Measurements from ENCODE around the gene ARHGAP9. TPM values are rescaled to one million over a fixed set of nuclear protein-coding genes. Genes with fewer than 3 reads are reported as not detected.
"Not testable (repeated sequence)": the region's sequence is repeated elsewhere in the genome, so short reads cannot be mapped to it uniquely, and the experiment has no call there.

Gene ARHGAP9
- total and polyA plus RNA-seq, 8 donors: 2.3 to 28.1 (median 6.7) TPM; not detected in 1

DNA sequence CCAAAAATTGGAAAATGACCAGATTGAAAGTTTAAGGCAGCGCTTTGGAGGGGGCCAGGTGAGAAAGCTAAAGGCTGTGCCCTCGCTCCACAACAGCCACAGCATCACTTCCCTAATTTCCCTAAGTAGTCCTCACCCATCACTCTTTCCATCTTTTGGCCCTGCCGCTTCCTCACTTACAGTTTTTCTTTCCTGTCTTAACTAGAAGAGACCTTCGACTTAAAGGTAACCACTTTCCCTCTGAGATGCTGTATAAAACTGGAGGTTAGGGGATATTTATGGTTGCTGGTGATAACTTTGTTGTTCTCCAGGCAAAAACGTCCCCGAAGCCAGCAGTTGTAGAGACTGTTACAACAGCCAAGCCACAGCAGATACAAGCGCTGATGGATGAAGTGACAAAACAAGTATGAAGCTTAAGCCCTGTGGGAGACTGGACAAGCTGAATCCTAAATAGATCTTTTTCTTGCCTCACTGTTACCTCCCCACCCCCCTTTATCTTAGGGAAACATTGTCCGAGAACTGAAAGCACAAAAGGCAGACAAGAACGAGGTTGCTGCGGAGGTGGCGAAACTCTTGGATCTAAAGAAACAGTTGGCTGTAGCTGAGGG lies 36.4 kb upstream of the ARHGAP9 start:
- intact Hi-C loops (cut with DNase I; ENCODE audit: low total_unique reads): no loop called here
- DNase-seq: no peak
- WGBS, 5 donors: 69 to 80% (median 72%) methylated on average over 11 of the region's 11 CpGs
- TF ChIP-seq EP300 (IDR thresholded peaks at IDR 0.05) (no peak), CTCF (IDR thresholded peaks at IDR 0.05) (no peak), POLR2A (IDR thresholded peaks at IDR 0.05) (no peak), POLR2AphosphoS5 (IDR thresholded peaks at IDR 0.05) (no peak)
- peaks cover 68 to 73% (median 70%) of the 10 kb centered on the region in 4 donors for H3K36me3 ChIP-seq
- no peaks in the 10 kb centered on the region for H3K27me3 ChIP-seq
- H3K4me1 ChIP-seq: peaks cover 25 to 61% (median 46%) of the 10 kb centered on the region in 4 donors
- no peak overlapping the region for H3K4me3 ChIP-seq
- peak overlapping the region in 3 of 5 donors; percentile 1 to 99 (median 99) for H3K27ac ChIP-seq
- no peaks in the 10 kb centered on the region for H3K9me3 ChIP-seq

DNA sequence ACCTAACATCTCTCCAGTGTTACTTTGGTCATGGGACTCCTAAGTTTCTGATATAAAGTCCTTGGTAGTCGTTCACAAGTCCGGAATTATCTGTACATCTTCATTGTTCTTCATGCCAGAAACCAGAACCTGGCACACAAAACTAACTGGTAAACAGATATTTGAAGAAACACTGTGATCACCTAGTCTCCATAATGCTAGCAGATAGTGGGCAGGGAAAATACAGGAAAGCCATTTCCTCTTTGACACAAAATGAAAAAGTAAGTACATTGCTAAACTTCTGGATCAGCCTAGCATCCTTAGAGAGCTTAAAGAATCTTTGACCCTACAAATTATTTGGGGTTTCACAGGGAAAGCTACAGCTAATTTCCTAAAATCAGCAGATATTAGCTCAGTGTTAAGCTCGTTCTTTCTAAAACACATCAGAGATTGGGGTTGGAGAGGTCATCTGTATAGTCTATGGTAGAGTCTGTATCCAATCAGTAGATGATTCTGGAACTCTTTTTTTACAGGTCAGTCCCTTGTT lies 35.8 kb upstream of the ARHGAP9 start:
- intact Hi-C loops (cut with DNase I; ENCODE audit: low total_unique reads): no loop called here
- Histone ChIP-seq H3K27ac (peak overlapping the region in 2 of 5 donors; percentile 34 to 99), H3K4me1 (peaks cover 22 to 57% (median 43%) of the 10 kb centered on the region in 4 donors), H3K9me3 (no peaks in the 10 kb centered on the region), H3K27me3 (no peaks in the 10 kb centered on the region), H3K4me3 (no peak overlapping the region), H3K36me3 (peaks cover 74 to 79% (median 76%) of the 10 kb centered on the region in 4 donors)
- TF ChIP-seq POLR2A (IDR thresholded peaks at IDR 0.05): no peak
- TF ChIP-seq POLR2AphosphoS5 (IDR thresholded peaks at IDR 0.05): no peak
- TF ChIP-seq CTCF (IDR thresholded peaks at IDR 0.05): no peak
- no peak for TF ChIP-seq EP300 (IDR thresholded peaks at IDR 0.05)
- no peak for DNase-seq
- WGBS, 5 donors: 37 to 72% (median 56%) methylated on average over 3 of the region's 3 CpGs

- H3K36me3 ChIP-seq: peaks cover 75 to 85% (median 82%) of the 10 kb centered on the region in 4 donors
- H3K4me1 ChIP-seq: peaks cover 22 to 57% (median 41%) of the 10 kb centered on the region in 4 donors
- DNase-seq: no peak
- H3K4me3 ChIP-seq: no peak overlapping the region
- H3K27ac ChIP-seq: peak overlapping the region in 2 of 5 donors; percentile 34 to 99
- intact Hi-C loops (cut with DNase I; ENCODE audit: low total_unique reads): no loop called here
- no peak for TF ChIP-seq CTCF (IDR thresholded peaks at IDR 0.05)
- TF ChIP-seq POLR2AphosphoS5 (IDR thresholded peaks at IDR 0.05): no peak
- TF ChIP-seq EP300 (IDR thresholded peaks at IDR 0.05): no peak
- TF ChIP-seq POLR2A (IDR thresholded peaks at IDR 0.05): no peak
- WGBS, 5 donors: 82 to 85% (median 83%) methylated on average over 9 of the region's 9 CpGs
- H3K27me3 ChIP-seq: no peaks in the 10 kb centered on the region
- H3K9me3 ChIP-seq: no peaks in the 10 kb centered on the region
Observed at GRCh38 chr12:57514720-57515407, 35.2 kb upstream of the ARHGAP9 start.

DNA sequence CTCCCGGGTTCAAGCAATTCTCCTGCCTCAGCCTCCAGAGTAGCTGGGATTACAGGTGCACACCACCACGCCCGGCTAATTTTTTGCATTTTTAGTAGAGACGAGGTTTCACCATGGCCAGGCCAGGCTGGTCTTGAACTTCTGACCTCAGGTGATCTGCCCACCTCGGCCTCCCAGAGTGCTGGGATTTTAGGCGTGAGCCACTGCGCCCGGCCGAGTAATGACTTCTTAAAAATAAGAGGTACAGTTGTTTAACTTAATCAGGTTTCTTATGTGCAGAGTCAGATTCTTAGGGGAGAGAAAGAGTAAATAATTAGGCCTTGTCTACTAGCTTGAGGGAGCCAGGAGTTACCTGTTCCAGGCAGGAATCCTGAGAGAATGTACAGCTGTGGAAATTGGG lies 34.6 kb upstream of the ARHGAP9 start:
- DNase-seq; H3K9me3 ChIP-seq; H3K4me3 ChIP-seq; H3K27me3 ChIP-seq; H3K27ac ChIP-seq; intact Hi-C loops (cut with DNase I; ENCODE audit: low total_unique reads): not testable (repeated sequence)
- Histone ChIP-seq H3K4me1 (peaks cover 22 to 51% (median 35%) of the 10 kb centered on the region in 4 donors), H3K36me3 (peaks cover 75 to 91% (median 88%) of the 10 kb centered on the region in 4 donors)
- WGBS, 5 donors: 87 to 94% (median 90%) methylated on average over 9 of the region's 9 CpGs

- intact Hi-C loops (cut with DNase I; ENCODE audit: low total_unique reads); H3K27me3 ChIP-seq; H3K4me3 ChIP-seq; H3K9me3 ChIP-seq; H3K27ac ChIP-seq; DNase-seq: not testable (repeated sequence)
- Histone ChIP-seq H3K36me3 (peaks cover 75 to 97% (median 94%) of the 10 kb centered on the region in 4 donors), H3K4me1 (peaks cover 17 to 45% (median 30%) of the 10 kb centered on the region in 4 donors)
- 90 to 98% (median 94%) methylated on average over 6 of the region's 6 CpGs for WGBS, 5 donors
Observed at GRCh38 chr12:57513677-57514076, 34.0 kb upstream of the ARHGAP9 start.

All from stomach (tissue), 9 donors.